GM12878 (cell line): ENCODE results near the gene OTOR. TPM values are rescaled to one million over a fixed set of nuclear protein-coding genes. Genes with fewer than 3 reads are reported as not detected.

Experiments used
- ATAC-seq: fragments of 200-7000 bp; cut with Tn5 transposase; 3 replicates; pipeline ENCODE4 v1.9.1; 2020; ENCODE audit warnings: mild to moderate bottlenecking, moderate library complexity
- BruUV-seq: library from RNA; stranded (reverse); fragments of 400-500 nt; replicated peaks from 2 replicates; lab custom pipeline; 2021; lab: Mats Ljungman, UMichigan
- CTCF ChIA-PET: fragments of 300-600 bp; sonication (Branson Sonifier 250); formaldehyde crosslinking; extraction: SDS; loops from one replicate; lab custom pipeline; 2021; ENCODE audit warnings: inconsistent platforms; lab: Yijun Ruan, JAX
- POLR2A ChIA-PET: fragments of 350-600 bp; formaldehyde crosslinking; extraction: SDS; loops from one replicate; lab custom pipeline; 2021; ENCODE audit warnings: inconsistent platforms; lab: Charles Lee
- RAD21 ChIA-PET: fragments of 300-600 bp; sonication (Branson Sonifier 250); formaldehyde crosslinking; loops from one replicate; lab custom pipeline; 2023; ENCODE audit warnings: antibody characterized with exemption; ENCODE audit not compliant: unreplicated experiment; lab: Charles Lee
- SMC1A ChIA-PET: fragments of 300-600 bp; sonication (Branson Sonifier 250); formaldehyde crosslinking; loops from one replicate; lab custom pipeline; 2023; ENCODE audit not compliant: unreplicated experiment, uncharacterized antibody; lab: Charles Lee
- DNase-seq: peaks from one replicate; pipeline ENCODE4 v3.0.0-alpha.2; 2011; ENCODE audit warnings: low read depth, low spot score
- FAIRE-seq: peaks from 3 replicates; lab custom pipeline; 2011; peaks lifted over from hg19 to GRCh38; lab: Jason Lieb, UNC
- H2AFZ ChIP-seq: 2 replicates; pipeline ENCODE4 v1.6.0; 2011; ENCODE audit warnings: low read depth, low read length, control low read depth; ENCODE audit not compliant: control insufficient read depth
- H3K27ac ChIP-seq: 2 replicates; pipeline ENCODE4 v1.5.1; 2011; ENCODE audit warnings: control low read depth; ENCODE audit not compliant: control insufficient read depth, insufficient read depth
- H3K27me3 ChIP-seq, 2 experiments: replicated peaks in 1 of 2; 2 replicates each; pipeline versions ENCODE4 v1.6.0 to v1.6.1; 2011; ENCODE audit warnings: low read length in 1 of 2; ENCODE audit not compliant: control insufficient read depth in 2 of 2, insufficient read depth in 2 of 2
- H3K36me3 ChIP-seq, 2 experiments: 2 replicates each; pipeline ENCODE4 v1.5.1; 2011; ENCODE audit warnings: low read length in 1 of 2; ENCODE audit not compliant: control insufficient read depth in 2 of 2, insufficient read depth in 2 of 2
- H3K4me1 ChIP-seq: 2 replicates; pipeline ENCODE4 v1.6.1; 2011; ENCODE audit warnings: mild to moderate bottlenecking, low read length, moderate library complexity, mixed read lengths; ENCODE audit not compliant: control insufficient read depth, insufficient read depth
- H3K4me2 ChIP-seq: 2 replicates; pipeline ENCODE4 v1.6.0; 2011; ENCODE audit warnings: control low read depth; ENCODE audit not compliant: control insufficient read depth, insufficient read depth
- H3K4me3 ChIP-seq: fragments of 200-600 bp; sonication (generic); 2 replicates; pipeline ENCODE4 v1.5.1; 2016
- H3K79me2 ChIP-seq: 2 replicates; pipeline ENCODE4 v1.6.0; 2011; ENCODE audit warnings: low read length; ENCODE audit not compliant: control insufficient read depth, insufficient read depth
- H3K9ac ChIP-seq: 2 replicates; pipeline ENCODE4 v1.8.0; 2011; ENCODE audit warnings: low read length, control low read depth, mixed read lengths; ENCODE audit not compliant: control insufficient read depth, insufficient read depth
- H3K9me3 ChIP-seq: replicated peaks from 3 replicates; pipeline ENCODE4 v1.5.1; 2011; ENCODE audit warnings: mild to moderate bottlenecking, low read length; ENCODE audit not compliant: control insufficient read depth, insufficient read depth
- H4K20me1 ChIP-seq: 2 replicates; pipeline ENCODE4 v1.6.0; 2011; ENCODE audit not compliant: control insufficient read depth, insufficient read depth
- CEBPB ChIP-seq, 2 experiments: fragments of 150-350 bp in 1 of 2; IDR thresholded peaks; 2 replicates each; pipeline ENCODE4 v1.6.1; 2012 to 2014; ENCODE audit warnings: low read depth in 2 of 2, low read length in 2 of 2, borderline replicate concordance in 1 of 2, inconsistent platforms in 1 of 2
- CHD1 ChIP-seq: IDR thresholded peaks from 2 replicates; pipeline ENCODE4 v1.6.1; 2012; ENCODE audit warnings: low read depth, low read length, improper control_type of control experiment
- CREB1 ChIP-seq: IDR thresholded peaks from 2 replicates; pipeline ENCODE4 v1.6.1; 2012; ENCODE audit warnings: low read depth, mild to moderate bottlenecking, inconsistent platforms
- E2F4 ChIP-seq: IDR thresholded peaks from 2 replicates; pipeline ENCODE4 v1.6.1; 2012; ENCODE audit warnings: low read depth, low read length, improper control_type of control experiment
- E2F8 ChIP-seq: fragments of 450-650 bp; IDR thresholded peaks from 2 replicates; pipeline ENCODE4 v1.6.1; 2018; ENCODE audit warnings: mild to moderate bottlenecking, low read depth, moderate library complexity; ENCODE audit not compliant: partially characterized antibody
- EGR1 ChIP-seq, 2 experiments: IDR thresholded peaks; 1 replicate in 1 of 2; 2 replicates in 1 of 2; pipeline ENCODE4 v1.6.1; 2011 to 2012; ENCODE audit warnings: low read depth in 2 of 2, low read length in 2 of 2, borderline replicate concordance in 1 of 2, mild to moderate bottlenecking in 1 of 2, moderate library complexity in 1 of 2
- FOXK2 ChIP-seq: fragments of 450-650 bp; IDR thresholded peaks from 2 replicates; pipeline ENCODE4 v1.6.1; 2017; ENCODE audit warnings: mild to moderate bottlenecking, moderate library complexity
- KDM1A ChIP-seq: fragments of 200-600 bp; sonication (generic); IDR thresholded peaks from 2 replicates; pipeline ENCODE4 v1.6.1; 2016; ENCODE audit warnings: borderline replicate concordance
- MEF2A ChIP-seq: IDR thresholded peaks from 2 replicates; pipeline ENCODE4 v1.6.1; 2011; ENCODE audit warnings: low read depth, mild to moderate bottlenecking, low read length, moderate library complexity; ENCODE audit not compliant: insufficient read depth
- MTA3 ChIP-seq: IDR thresholded peaks from 2 replicates; pipeline ENCODE4 v1.6.1; 2012; ENCODE audit warnings: low read length, inconsistent platforms, borderline replicate concordance
- PML ChIP-seq: IDR thresholded peaks from 2 replicates; pipeline ENCODE4 v1.6.1; 2012; ENCODE audit warnings: low read length, inconsistent platforms
- USF1 ChIP-seq: IDR thresholded peaks from 2 replicates; pipeline ENCODE4 v1.6.1; 2011; ENCODE audit warnings: borderline replicate concordance, low read depth, mild to moderate bottlenecking, moderate library complexity, mixed read lengths, low read length; ENCODE audit not compliant: insufficient read depth; ENCODE audit errors: extremely low read length
- ZNF622 ChIP-seq: fragments of 450-650 bp; IDR thresholded peaks from 2 replicates; pipeline ENCODE4 v1.6.1; 2017; ENCODE audit warnings: mild to moderate bottlenecking, inconsistent platforms
- WGBS: methylation state at CpG from one replicate; pipeline ENCODE4 v1.1.6; 2016; ENCODE audit warnings: low lambda C conversion rate; ENCODE audit not compliant: insufficient replicate concordance, insufficient coverage; ENCODE audit errors: missing lambda C conversion rate; 5-methylcytosine and 5-hydroxymethylcytosine counted together
- in situ Hi-C: fragments of 300-500 bp; cut with MboI; formaldehyde crosslinking; loops from 9 replicates; pipeline ENCODE4 v1.14.3; 2018; ENCODE audit warnings: mixed read lengths
- intact Hi-C: fragments of 100-400 bp; cut with micrococcal nuclease; formaldehyde crosslinking; loops from one replicate; pipeline ENCODE4 v1.14.2; 2022; ENCODE audit not compliant: unreplicated experiment
- polyA plus RNA-seq, 11 experiments: library from polyadenylated mRNA; depleted of rRNA in 4 of 11; unstranded in 6 of 11; stranded (reverse) in 5 of 11; fragments of >200 nt; fragmentation: Nextera tagmentation in 4 of 11; fragmentation: Illumina TruSeq in 1 of 11; extraction: Ambion mirVana in 4 of 11; extraction: Trizol in 1 of 11; gene quantifications; 1 replicate in 1 of 11; 2 replicates in 10 of 11; pipeline versions ENCODE4 v1.2.1 to v1.2.3, GENCODE V29; 2011 to 2016; ENCODE audit warnings: inconsistent platforms in 2 of 11, missing spikeins in 2 of 11, low read depth in 1 of 11
- total RNA-seq, 4 experiments: library from RNA; depleted of rRNA in 3 of 4; stranded (reverse); fragments of >200 nt in 3 of 4; fragmentation: Illumina TruSeq in 1 of 4; extraction: Trizol in 1 of 4; gene quantifications; 2 replicates each; pipeline versions ENCODE4 v1.2.1 to v1.2.3, GENCODE V29; 2013 to 2021

The OTOR gene
- total and polyA plus RNA-seq, 10 of the 15 experiments (the other 5 are each of a cell fraction or from before 2014, with no cell fraction given) = not detected

- H3K4me2 ChIP-seq = no peak overlapping the region
- RAD21 ChIA-PET = no interaction called here
- SMC1A ChIA-PET = interaction anchor here (0.7 kb wide), 1 partner anchor 24 kb away, joined by 3 read pairs; no protein-coding TSS in a partner anchor
- BruUV-seq = no TSS peak
- H3K27ac ChIP-seq = no peak overlapping the region
- CTCF ChIA-PET = no interaction called here
- H3K4me1 ChIP-seq = peaks cover 27% of the 10 kb centered on the region
- no peaks in the 10 kb centered on the region for H3K9me3 ChIP-seq
- H3K27me3 ChIP-seq = peaks cover 0 to 3% of the 10 kb centered on the region in 2 experiments; a peak in 1 of 4 replicates
- no peaks in the 10 kb centered on the region for H4K20me1 ChIP-seq
- TF ChIP-seq CEBPB (IDR thresholded peaks at IDR 0.05; ENCODE audit: borderline replicate concordance in 1 of 2, low read depth in 2 of 2, low read length in 2 of 2) = no peak
- TF ChIP-seq PML = no peak
- TF ChIP-seq USF1 = no peak
- H3K79me2 ChIP-seq = no peaks in the 10 kb centered on the region
- in situ Hi-C loops = no loop called here
- WGBS = 42% methylated on average over 6 of the region's 6 CpGs
- intact Hi-C loops = no loop called here
- H3K4me3 ChIP-seq = no peak overlapping the region
- no peak overlapping the region for H2AFZ ChIP-seq
- no peak overlapping the region for H3K9ac ChIP-seq
- POLR2A ChIA-PET = interaction anchor here (0.6 kb wide), 1 partner anchor 689 kb away, joined by 3 read pairs; no protein-coding TSS in a partner anchor
- DNase-seq (no peak), ATAC-seq (no peak), FAIRE-seq (no peak)
- H3K36me3 ChIP-seq = no peaks in the 10 kb centered on the region
Measured at GRCh38 chr20:16712511-16712947, 35.6 kb upstream of the OTOR start.

GRCh38 chr20:16713066-16713465, 35.1 kb upstream of the OTOR start:
- Histone ChIP-seq H3K9me3 (no peaks in the 10 kb centered on the region), H3K4me2 (no peak overlapping the region), H3K27me3 (peaks cover 0 to 3% of the 10 kb centered on the region in 2 experiments; a peak in 1 of 4 replicates), H3K9ac (no peak overlapping the region), H3K79me2 (no peaks in the 10 kb centered on the region), H4K20me1 (no peaks in the 10 kb centered on the region), H2AFZ (no peak overlapping the region), H3K36me3 (no peaks in the 10 kb centered on the region), H3K4me1 (peaks cover 23% of the 10 kb centered on the region), H3K4me3 (no peak overlapping the region), H3K27ac (no peak overlapping the region)
- in situ Hi-C loops = no loop called here
- no peak for ATAC-seq
- SMC1A ChIA-PET = interaction anchor here (0.7 to 1.3 kb wide), 2 partner anchors 10 to 24 kb away, joined by 3 to 4 read pairs; no protein-coding TSS in a partner anchor
- intact Hi-C loops = no loop called here
- no peak for DNase-seq
- FAIRE-seq = no peak
- CTCF ChIA-PET = interaction anchor here (1.1 kb wide), 1 partner anchor 1004 kb away, joined by 3 read pairs; no protein-coding TSS in a partner anchor
- BruUV-seq = no TSS peak
- RAD21 ChIA-PET = no interaction called here
- POLR2A ChIA-PET = no interaction called here
- TF ChIP-seq FOXK2 (no peak), KDM1A (no peak), ZNF622 (no peak), CHD1 (no peak), E2F4 (no peak), MEF2A (no peak), MTA3 (no peak), CREB1 (no peak), EGR1 (IDR thresholded peaks at IDR 0.05; ENCODE audit: borderline replicate concordance in 1 of 2, low read depth in 2 of 2, low read length in 2 of 2) (no peak), E2F8 (no peak)
